ENCODE data around the gene SYT14.

- TF ChIP-seq, protein P1, sequence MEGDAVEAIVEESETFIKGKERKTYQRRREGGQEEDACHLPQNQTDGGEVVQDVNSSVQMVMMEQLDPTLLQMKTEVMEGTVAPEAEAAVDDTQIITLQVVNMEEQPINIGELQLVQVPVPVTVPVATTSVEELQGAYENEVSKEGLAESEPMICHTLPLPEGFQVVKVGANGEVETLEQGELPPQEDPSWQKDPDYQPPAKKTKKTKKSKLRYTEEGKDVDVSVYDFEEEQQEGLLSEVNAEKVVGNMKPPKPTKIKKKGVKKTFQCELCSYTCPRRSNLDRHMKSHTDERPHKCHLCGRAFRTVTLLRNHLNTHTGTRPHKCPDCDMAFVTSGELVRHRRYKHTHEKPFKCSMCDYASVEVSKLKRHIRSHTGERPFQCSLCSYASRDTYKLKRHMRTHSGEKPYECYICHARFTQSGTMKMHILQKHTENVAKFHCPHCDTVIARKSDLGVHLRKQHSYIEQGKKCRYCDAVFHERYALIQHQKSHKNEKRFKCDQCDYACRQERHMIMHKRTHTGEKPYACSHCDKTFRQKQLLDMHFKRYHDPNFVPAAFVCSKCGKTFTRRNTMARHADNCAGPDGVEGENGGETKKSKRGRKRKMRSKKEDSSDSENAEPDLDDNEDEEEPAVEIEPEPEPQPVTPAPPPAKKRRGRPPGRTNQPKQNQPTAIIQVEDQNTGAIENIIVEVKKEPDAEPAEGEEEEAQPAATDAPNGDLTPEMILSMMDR (optimal IDR thresholded peaks at IDR 0.05 in 1 of 3, IDR thresholded peaks at IDR 0.05 in 1 of 3, conservative IDR thresholded peaks at IDR 0.05 in 1 of 3; ENCODE audit: extremely low read depth in 1 of 3, insufficient read depth in 2 of 3, low read length in 3 of 3), result no peak
- no peak for TF ChIP-seq EZH2 (IDR thresholded peaks at IDR 0.05; ENCODE audit: low read length)
These were observed 263.7 kb downstream of the SYT14 start for GRCh38 chr1:210201681-210202080.
